NCI-H446 treated with DMSO at 0.1 percent for 48 hours (cell line): ENCODE measurements around the gene CDH16.

Source experiments
- DNase-seq: peaks from one replicate; lab custom pipeline; 2025; lab: John Stamatoyannopoulos, UW

CDH16 gene

GRCh38 chr16:66895999-66896398 lies 22.7 kb downstream of the CDH16 start:
- no peak for DNase-seq

- no peak for DNase-seq
Observed at GRCh38 chr16:66895689-66895979, 23.1 kb downstream of the CDH16 start.

- peak; percentile 28 for DNase-seq
Observed at GRCh38 chr16:66894948-66895688, 23.6 kb downstream of the CDH16 start.

GRCh38 chr16:66894055-66894454 lies 24.6 kb downstream of the CDH16 start:
- no peak for DNase-seq

GRCh38 chr16:66891797-66892196 lies 26.9 kb downstream of the CDH16 start:
- DNase-seq, result no peak

- DNase-seq, result no peak
Observed at GRCh38 chr16:66891360-66891759, 27.3 kb downstream of the CDH16 start.

- no peak for DNase-seq
Observed at GRCh38 chr16:66890799-66891198, 27.9 kb downstream of the CDH16 start.

- no peak for DNase-seq
Observed at GRCh38 chr16:66889622-66890021, 29.1 kb downstream of the CDH16 start.

- DNase-seq, result no peak
Observed at GRCh38 chr16:66888647-66889615, 29.8 kb downstream of the CDH16 start.

- DNase-seq, result no peak
Observed at GRCh38 chr16:66886914-66887313, 31.8 kb downstream of the CDH16 start.

- DNase-seq, result no peak
Observed at GRCh38 chr16:66886321-66886720, 32.4 kb downstream of the CDH16 start.

- no peak for DNase-seq
Observed at GRCh38 chr16:66885491-66885890, 33.2 kb downstream of the CDH16 start.

- DNase-seq, result no peak
Observed at GRCh38 chr16:66882702-66883101, 36.0 kb downstream of the CDH16 start.

- DNase-seq, result no peak
Observed at GRCh38 chr16:66881964-66882508, 36.6 kb downstream of the CDH16 start.

- no peak for DNase-seq
Observed at GRCh38 chr16:66881560-66881959, 37.1 kb downstream of the CDH16 start.

GRCh38 chr16:66881014-66881417 lies 37.7 kb downstream of the CDH16 start:
- no peak for DNase-seq

GRCh38 chr16:66880288-66881013 lies 38.2 kb downstream of the CDH16 start, which contains the start of gene PDP2:
TSS of gene PDP2 (plus strand) at chr16:66880515. CDS start at chr16:66884285, 3,770 bp downstream.
- DNase-seq, result peak; percentile 81

- DNase-seq, result no peak
Observed at GRCh38 chr16:66878067-66878466, 40.6 kb downstream of the CDH16 start.

- no peak for DNase-seq
Observed at GRCh38 chr16:66874079-66874775, 44.5 kb downstream of the CDH16 start.

- no peak for DNase-seq
Observed at GRCh38 chr16:66873685-66874055, 45.0 kb downstream of the CDH16 start.

GRCh38 chr16:66872943-66873684 lies 45.6 kb downstream of the CDH16 start:
- DNase-seq, result peak; percentile 35
